ENCODE results near the gene AFG3L2. TPM values are rescaled to one million over a fixed set of nuclear protein-coding genes. Genes with fewer than 3 reads are reported as not detected.

AFG3L2 gene
- total and polyA plus RNA-seq, 10 of the 15 experiments (the other 5 are each of a cell fraction or from before 2014, with no cell fraction given), result 21.0 to 72.7 (median 57.7) TPM

GRCh38 chr18:12315911-12316310, 61.1 kb downstream of the AFG3L2 start (continued):
- TF ChIP-seq POLR2AphosphoS2 (IDR thresholded peaks at IDR 0.05; ENCODE audit: low read depth, low read length) (no peak), IRF3 (IDR thresholded peaks at IDR 0.05) (no peak), BMI1 (IDR thresholded peaks at IDR 0.05; ENCODE audit: borderline replicate concordance) (no peak), TCF12 (IDR thresholded peaks at IDR 0.05; ENCODE audit: low read depth, low read length) (no peak)

DNA sequence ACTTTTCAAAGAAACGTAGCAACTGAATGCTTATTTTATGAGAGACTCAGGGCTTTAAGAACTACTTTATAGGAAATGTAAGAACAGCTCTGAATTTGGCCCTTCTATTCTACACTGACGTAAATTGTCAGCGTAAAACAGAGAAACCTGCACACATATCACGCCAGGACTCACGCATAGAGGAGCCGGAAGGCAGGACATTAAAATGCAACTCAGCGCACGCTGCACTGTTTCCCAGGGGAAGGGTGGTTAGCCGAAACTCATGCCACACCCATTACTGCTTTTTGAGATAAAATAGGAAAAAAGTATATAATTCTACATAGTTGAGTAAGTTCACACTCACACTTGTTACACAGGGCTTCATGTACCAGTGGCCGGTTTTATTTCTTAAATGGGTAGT, 61.5 kb downstream of the AFG3L2 start:
- H3K27me3 ChIP-seq (replicated peaks in 1 of 2; ENCODE audit: control insufficient read depth in 2 of 2, insufficient read depth in 2 of 2, low read length in 1 of 2), result no peaks in the 10 kb centered on the region
- H3K9me3 ChIP-seq (replicated peaks; ENCODE audit: control insufficient read depth, insufficient read depth, low read length), result peaks cover 9% of the 10 kb centered on the region; the same call in 2 of the 3 replicates
- H4K20me1 ChIP-seq (ENCODE audit: control insufficient read depth, insufficient read depth), result no peaks in the 10 kb centered on the region
- H3K9ac ChIP-seq (ENCODE audit: control insufficient read depth, insufficient read depth, low read length), result peak overlapping the region; percentile 28; the same call in 1 of the 2 replicates
- H3K4me1 ChIP-seq (ENCODE audit: control insufficient read depth, insufficient read depth, low read length), result peaks cover 28% of the 10 kb centered on the region
- ChIA-PET RAD21 (ENCODE audit: unreplicated experiment) (no interaction called here), CTCF (interaction anchor here (4.7 kb wide), 1 partner anchor 13 kb away, joined by 32 read pairs; no protein-coding TSS in a partner anchor), SMC1A (ENCODE audit: uncharacterized antibody, unreplicated experiment) (interaction anchor here (0.7 to 1.1 kb wide), 2 partner anchors 13 to 1179 kb away, joined by 3 to 4 read pairs; no protein-coding TSS in a partner anchor), POLR2A (no interaction called here)
- no TSS peak for BruUV-seq (replicated peaks)
- ATAC-seq (no peak), DNase-seq (ENCODE audit: low read depth, low spot score) (no peak), FAIRE-seq (no peak)
- peaks cover 0 to 3% of the 10 kb centered on the region in 2 experiments; a peak in 2 of 4 replicates for H3K36me3 ChIP-seq (ENCODE audit: control insufficient read depth in 2 of 2, insufficient read depth in 2 of 2, low read length in 1 of 2)
- peaks cover 1% of the 10 kb centered on the region for H3K79me2 ChIP-seq (ENCODE audit: control insufficient read depth, insufficient read depth, low read length)
- peak overlapping the region; percentile 75 for H3K27ac ChIP-seq (ENCODE audit: control insufficient read depth, insufficient read depth)
- in situ Hi-C loops (cut with MboI), result no loop called here
- TF ChIP-seq RFX5 (IDR thresholded peaks at IDR 0.05; ENCODE audit: low read depth, low read length) (no peak), CREB1 (IDR thresholded peaks at IDR 0.05; ENCODE audit: low read depth) (0 out of 2 replicates have a peak, but pooled peaks have one; percentile 19)
- TF ChIP-seq, protein P1, sequence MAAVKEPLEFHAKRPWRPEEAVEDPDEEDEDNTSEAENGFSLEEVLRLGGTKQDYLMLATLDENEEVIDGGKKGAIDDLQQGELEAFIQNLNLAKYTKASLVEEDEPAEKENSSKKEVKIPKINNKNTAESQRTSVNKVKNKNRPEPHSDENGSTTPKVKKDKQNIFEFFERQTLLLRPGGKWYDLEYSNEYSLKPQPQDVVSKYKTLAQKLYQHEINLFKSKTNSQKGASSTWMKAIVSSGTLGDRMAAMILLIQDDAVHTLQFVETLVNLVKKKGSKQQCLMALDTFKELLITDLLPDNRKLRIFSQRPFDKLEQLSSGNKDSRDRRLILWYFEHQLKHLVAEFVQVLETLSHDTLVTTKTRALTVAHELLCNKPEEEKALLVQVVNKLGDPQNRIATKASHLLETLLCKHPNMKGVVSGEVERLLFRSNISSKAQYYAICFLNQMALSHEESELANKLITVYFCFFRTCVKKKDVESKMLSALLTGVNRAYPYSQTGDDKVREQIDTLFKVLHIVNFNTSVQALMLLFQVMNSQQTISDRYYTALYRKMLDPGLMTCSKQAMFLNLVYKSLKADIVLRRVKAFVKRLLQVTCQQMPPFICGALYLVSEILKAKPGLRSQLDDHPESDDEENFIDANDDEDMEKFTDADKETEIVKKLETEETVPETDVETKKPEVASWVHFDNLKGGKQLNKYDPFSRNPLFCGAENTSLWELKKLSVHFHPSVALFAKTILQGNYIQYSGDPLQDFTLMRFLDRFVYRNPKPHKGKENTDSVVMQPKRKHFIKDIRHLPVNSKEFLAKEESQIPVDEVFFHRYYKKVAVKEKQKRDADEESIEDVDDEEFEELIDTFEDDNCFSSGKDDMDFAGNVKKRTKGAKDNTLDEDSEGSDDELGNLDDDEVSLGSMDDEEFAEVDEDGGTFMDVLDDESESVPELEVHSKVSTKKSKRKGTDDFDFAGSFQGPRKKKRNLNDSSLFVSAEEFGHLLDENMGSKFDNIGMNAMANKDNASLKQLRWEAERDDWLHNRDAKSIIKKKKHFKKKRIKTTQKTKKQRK (IDR thresholded peaks at IDR 0.05; ENCODE audit: low read depth, low read length), result no peak
- intact Hi-C loops (cut with micrococcal nuclease; ENCODE audit: unreplicated experiment), result no loop called here
- H3K4me2 ChIP-seq (ENCODE audit: control insufficient read depth, insufficient read depth), result peak overlapping the region; percentile 47
- H2AFZ ChIP-seq (ENCODE audit: control insufficient read depth, low read depth, low read length), result peak overlapping the region; percentile 15; the same call in 1 of the 2 replicates
- H3K4me3 ChIP-seq, result 0 out of 2 replicates have a peak overlapping the region, but pooled peaks have one; percentile 26
- 22% methylated on average over 10 of the region's 10 CpGs for WGBS (ENCODE audit: insufficient coverage, insufficient replicate concordance, low lambda C conversion rate, missing lambda C conversion rate)

Data from GM12878 (cell line).